Stimulated activated CD4-positive, alpha-beta T cell treated with anti-CD3 and anti-CD28 coated beads, Interleukin-2, amount 100 ng/mL, for 24 hours (primary cell): Measurements from ENCODE around the gene ALPG.
"Not testable (repeated sequence)": the region's sequence is repeated elsewhere in the genome, so short reads cannot be mapped to it uniquely, and the experiment has no call there.

Source experiments
- DNase-seq, 2 donors: peaks; one replicate each; pipeline ENCODE4 v3.0.0-alpha.2; 2020

The ALPG gene

GRCh38 chr2:232406556-232407310 lies at the start of gene ALPG:
Gene ALPG, plus strand, starts transcription at chr2:232406844. Its CDS starts 51 bp downstream, at chr2:232406895.
- no peak for DNase-seq

GRCh38 chr2:232361646-232362045 lies 45.0 kb upstream of the ALPG start:
- no peak for DNase-seq

- DNase-seq: no peak
Measured at GRCh38 chr2:232362174-232362900, 44.3 kb upstream of the ALPG start.

GRCh38 chr2:232363064-232363783 lies 43.4 kb upstream of the ALPG start:
- not testable (repeated sequence) for DNase-seq

- DNase-seq: no peak
Measured at GRCh38 chr2:232363784-232364615, 42.6 kb upstream of the ALPG start.

- not testable (repeated sequence) for DNase-seq
Measured at GRCh38 chr2:232364806-232365594, 41.6 kb upstream of the ALPG start.

- peak in 1 of 2 donors; percentile 29 for DNase-seq
Measured at GRCh38 chr2:232365621-232366321, 40.9 kb upstream of the ALPG start.

GRCh38 chr2:232366461-232366860 lies 40.2 kb upstream of the ALPG start:
- DNase-seq: not testable (repeated sequence)

GRCh38 chr2:232367016-232367415 lies 39.6 kb upstream of the ALPG start:
- no peak for DNase-seq

GRCh38 chr2:232367591-232368233 lies 38.9 kb upstream of the ALPG start:
- no peak for DNase-seq

- DNase-seq: no peak
Measured at GRCh38 chr2:232368311-232368731, 38.3 kb upstream of the ALPG start.

GRCh38 chr2:232369126-232369951 lies 37.3 kb upstream of the ALPG start:
- DNase-seq: no peak

GRCh38 chr2:232370007-232370406 lies 36.6 kb upstream of the ALPG start:
- DNase-seq: not testable (repeated sequence)

- no peak for DNase-seq
Measured at GRCh38 chr2:232372231-232373208, 34.1 kb upstream of the ALPG start.

- DNase-seq: no peak
Measured at GRCh38 chr2:232374356-232374755, 32.3 kb upstream of the ALPG start.

GRCh38 chr2:232375164-232375563 lies 31.5 kb upstream of the ALPG start:
- DNase-seq: no peak

- DNase-seq: no peak
Measured at GRCh38 chr2:232376260-232376659, 30.4 kb upstream of the ALPG start.

GRCh38 chr2:232376713-232377112 lies 29.9 kb upstream of the ALPG start:
- DNase-seq: no peak
